Measurements from ENCODE around the gene ARHGEF19. TPM values are rescaled to one million over a fixed set of nuclear protein-coding genes. Genes with fewer than 3 reads are reported as not detected.
A peak's percentile ranks its signal among the peaks of the same experiment; 100 is the strongest.

The ARHGEF19 gene
- total and polyA plus RNA-seq, 9 of the 15 experiments (the other 6 are each of a cell fraction or from before 2014, with no cell fraction given), result 0.73 to 21.0 (median 5.2) TPM

DNA sequence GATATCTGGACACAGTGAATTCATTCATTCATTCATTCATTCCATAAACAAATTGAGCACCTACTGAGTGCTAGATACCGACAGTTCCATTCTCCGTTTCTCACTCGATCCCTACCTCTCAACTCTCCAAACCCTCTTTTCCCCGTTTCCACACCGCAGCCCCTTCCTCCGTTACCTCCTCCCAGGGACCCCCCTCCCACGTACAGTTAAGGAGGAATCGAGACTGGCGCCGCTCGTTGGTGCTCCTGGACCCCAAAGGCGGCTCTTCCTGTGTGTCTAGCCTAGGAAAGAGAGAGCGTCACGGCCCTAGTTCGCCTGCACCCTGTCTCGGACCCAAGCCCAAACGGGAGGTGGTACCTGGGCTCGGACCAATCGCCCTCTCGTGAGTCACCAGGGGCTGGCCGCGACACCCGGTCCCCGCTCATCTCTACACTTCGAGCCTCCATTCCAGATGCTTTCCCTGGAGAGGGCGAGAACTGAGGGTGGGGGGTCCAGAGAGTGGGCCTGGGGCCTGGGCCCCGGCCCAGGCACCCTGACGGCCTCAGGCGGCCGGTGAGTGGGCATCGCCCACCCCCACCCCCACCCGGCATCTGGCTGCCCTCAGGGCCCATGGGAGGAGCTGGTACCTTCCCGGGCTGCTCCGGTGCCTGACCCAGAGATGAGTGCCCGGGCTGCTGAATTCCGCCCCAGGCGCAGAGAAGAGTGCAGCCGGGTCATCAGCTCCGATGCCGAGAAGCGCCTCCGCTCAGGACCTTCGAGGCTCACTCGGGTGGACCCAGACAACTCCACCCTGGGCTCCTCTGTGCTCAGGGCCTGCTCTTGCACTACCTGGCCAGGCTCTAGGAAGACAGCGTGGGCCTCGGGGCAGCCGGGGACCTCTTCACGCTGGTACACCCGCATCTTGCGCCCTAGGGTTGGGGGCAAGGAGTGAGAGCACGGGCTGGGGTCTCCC, 4.9 kb downstream of the ARHGEF19 start (continued):
- TF ChIP-seq GATAD2B (IDR thresholded peaks at IDR 0.05; ENCODE audit: borderline replicate concordance) (no peak), ADNP (tag; IDR thresholded peaks at IDR 0.05) (peak; percentile 24; the same call in 1 of the 2 replicates), ZNF589 (CRISPR knock-in tag; IDR thresholded peaks at IDR 0.05; ENCODE audit: low read depth) (no peak), ZNF830 (CRISPR knock-in tag; IDR thresholded peaks at IDR 0.05) (peak; percentile 47; the same call in 1 of the 2 replicates), TRIM28 (IDR thresholded peaks at IDR 0.05) (no peak), TARDBP (IDR thresholded peaks at IDR 0.05) (no peak), TCF7L2 (IDR thresholded peaks at IDR 0.05; ENCODE audit: low read depth, low read length) (no peak), SRSF1 (IDR thresholded peaks at IDR 0.05; ENCODE audit: low read depth, low read length) (no peak), PYGO2 (tag; IDR thresholded peaks at IDR 0.05) (no peak), ZNF140 (CRISPR knock-in tag; IDR thresholded peaks at IDR 0.05) (no peak), FOXP1 (CRISPR knock-in tag; IDR thresholded peaks at IDR 0.05) (no peak), ZNF24 (IDR thresholded peaks at IDR 0.05) (no peak), TAF7 (tag; IDR thresholded peaks at IDR 0.05) (peak; percentile 36; the same call in 1 of the 2 replicates), ELF1 (tag; IDR thresholded peaks at IDR 0.05) (no peak), KDM5B (IDR thresholded peaks at IDR 0.05; ENCODE audit: insufficient replicate concordance, low read depth, low read length) (peak; percentile 70), RB1 (IDR thresholded peaks at IDR 0.05; ENCODE audit: low read depth) (no peak)
- TF ChIP-seq, protein P1, sequence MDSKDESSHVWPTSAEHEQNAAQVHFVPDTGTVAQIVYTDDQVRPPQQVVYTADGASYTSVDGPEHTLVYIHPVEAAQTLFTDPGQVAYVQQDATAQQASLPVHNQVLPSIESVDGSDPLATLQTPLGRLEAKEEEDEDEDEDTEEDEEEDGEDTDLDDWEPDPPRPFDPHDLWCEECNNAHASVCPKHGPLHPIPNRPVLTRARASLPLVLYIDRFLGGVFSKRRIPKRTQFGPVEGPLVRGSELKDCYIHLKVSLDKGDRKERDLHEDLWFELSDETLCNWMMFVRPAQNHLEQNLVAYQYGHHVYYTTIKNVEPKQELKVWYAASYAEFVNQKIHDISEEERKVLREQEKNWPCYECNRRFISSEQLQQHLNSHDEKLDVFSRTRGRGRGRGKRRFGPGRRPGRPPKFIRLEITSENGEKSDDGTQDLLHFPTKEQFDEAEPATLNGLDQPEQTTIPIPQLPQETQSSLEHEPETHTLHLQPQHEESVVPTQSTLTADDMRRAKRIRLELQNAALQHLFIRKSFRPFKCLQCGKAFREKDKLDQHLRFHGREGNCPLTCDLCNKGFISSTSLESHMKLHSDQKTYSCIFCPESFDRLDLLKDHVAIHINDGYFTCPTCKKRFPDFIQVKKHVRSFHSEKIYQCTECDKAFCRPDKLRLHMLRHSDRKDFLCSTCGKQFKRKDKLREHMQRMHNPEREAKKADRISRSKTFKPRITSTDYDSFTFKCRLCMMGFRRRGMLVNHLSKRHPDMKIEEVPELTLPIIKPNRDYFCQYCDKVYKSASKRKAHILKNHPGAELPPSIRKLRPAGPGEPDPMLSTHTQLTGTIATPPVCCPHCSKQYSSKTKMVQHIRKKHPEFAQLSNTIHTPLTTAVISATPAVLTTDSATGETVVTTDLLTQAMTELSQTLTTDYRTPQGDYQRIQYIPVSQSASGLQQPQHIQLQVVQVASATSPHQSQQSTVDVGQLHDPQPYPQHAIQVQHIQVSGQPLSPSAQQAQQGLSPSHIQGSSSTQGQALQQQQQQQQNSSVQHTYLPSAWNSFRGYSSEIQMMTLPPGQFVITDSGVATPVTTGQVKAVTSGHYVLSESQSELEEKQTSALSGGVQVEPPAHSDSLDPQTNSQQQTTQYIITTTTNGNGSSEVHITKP (IDR thresholded peaks at IDR 0.05; ENCODE audit: partially characterized antibody), result no peak
- TF ChIP-seq, protein P2, sequence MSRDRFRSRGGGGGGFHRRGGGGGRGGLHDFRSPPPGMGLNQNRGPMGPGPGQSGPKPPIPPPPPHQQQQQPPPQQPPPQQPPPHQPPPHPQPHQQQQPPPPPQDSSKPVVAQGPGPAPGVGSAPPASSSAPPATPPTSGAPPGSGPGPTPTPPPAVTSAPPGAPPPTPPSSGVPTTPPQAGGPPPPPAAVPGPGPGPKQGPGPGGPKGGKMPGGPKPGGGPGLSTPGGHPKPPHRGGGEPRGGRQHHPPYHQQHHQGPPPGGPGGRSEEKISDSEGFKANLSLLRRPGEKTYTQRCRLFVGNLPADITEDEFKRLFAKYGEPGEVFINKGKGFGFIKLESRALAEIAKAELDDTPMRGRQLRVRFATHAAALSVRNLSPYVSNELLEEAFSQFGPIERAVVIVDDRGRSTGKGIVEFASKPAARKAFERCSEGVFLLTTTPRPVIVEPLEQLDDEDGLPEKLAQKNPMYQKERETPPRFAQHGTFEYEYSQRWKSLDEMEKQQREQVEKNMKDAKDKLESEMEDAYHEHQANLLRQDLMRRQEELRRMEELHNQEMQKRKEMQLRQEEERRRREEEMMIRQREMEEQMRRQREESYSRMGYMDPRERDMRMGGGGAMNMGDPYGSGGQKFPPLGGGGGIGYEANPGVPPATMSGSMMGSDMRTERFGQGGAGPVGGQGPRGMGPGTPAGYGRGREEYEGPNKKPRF (IDR thresholded peaks at IDR 0.05; ENCODE audit: low read depth, low read length), result no peak
- TF ChIP-seq, protein P3, sequence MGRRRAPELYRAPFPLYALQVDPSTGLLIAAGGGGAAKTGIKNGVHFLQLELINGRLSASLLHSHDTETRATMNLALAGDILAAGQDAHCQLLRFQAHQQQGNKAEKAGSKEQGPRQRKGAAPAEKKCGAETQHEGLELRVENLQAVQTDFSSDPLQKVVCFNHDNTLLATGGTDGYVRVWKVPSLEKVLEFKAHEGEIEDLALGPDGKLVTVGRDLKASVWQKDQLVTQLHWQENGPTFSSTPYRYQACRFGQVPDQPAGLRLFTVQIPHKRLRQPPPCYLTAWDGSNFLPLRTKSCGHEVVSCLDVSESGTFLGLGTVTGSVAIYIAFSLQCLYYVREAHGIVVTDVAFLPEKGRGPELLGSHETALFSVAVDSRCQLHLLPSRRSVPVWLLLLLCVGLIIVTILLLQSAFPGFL (CRISPR knock-in tag; IDR thresholded peaks at IDR 0.05), result no peak
- TF ChIP-seq, protein P4, sequence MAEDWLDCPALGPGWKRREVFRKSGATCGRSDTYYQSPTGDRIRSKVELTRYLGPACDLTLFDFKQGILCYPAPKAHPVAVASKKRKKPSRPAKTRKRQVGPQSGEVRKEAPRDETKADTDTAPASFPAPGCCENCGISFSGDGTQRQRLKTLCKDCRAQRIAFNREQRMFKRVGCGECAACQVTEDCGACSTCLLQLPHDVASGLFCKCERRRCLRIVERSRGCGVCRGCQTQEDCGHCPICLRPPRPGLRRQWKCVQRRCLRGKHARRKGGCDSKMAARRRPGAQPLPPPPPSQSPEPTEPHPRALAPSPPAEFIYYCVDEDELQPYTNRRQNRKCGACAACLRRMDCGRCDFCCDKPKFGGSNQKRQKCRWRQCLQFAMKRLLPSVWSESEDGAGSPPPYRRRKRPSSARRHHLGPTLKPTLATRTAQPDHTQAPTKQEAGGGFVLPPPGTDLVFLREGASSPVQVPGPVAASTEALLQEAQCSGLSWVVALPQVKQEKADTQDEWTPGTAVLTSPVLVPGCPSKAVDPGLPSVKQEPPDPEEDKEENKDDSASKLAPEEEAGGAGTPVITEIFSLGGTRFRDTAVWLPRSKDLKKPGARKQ (CRISPR knock-in tag; IDR thresholded peaks at IDR 0.05), result no peak

Measured in K562 (cell line).